Fibroblast of lung (primary cell): Measurements from ENCODE around the gene PDE4D. TPM values are rescaled to one million over a fixed set of nuclear protein-coding genes. Genes with fewer than 3 reads are reported as not detected.

ENCODE experiments used
- DNase-seq, 2 donors: peaks; one replicate each; pipeline versions ENCODE4 v3.0.0 to v3.0.0-alpha.2; 2010; ENCODE audit warnings: low read depth in 2 of 2
- H2AFZ ChIP-seq: 2 replicates; pipeline ENCODE4 v1.5.1; 2012; ENCODE audit warnings: low read length, control low read depth, inconsistent platforms
- H3K27ac ChIP-seq: 2 replicates; pipeline ENCODE4 v1.5.1; 2011; ENCODE audit warnings: low read length, control low read depth; ENCODE audit not compliant: insufficient read depth
- H3K27me3 ChIP-seq: 2 replicates; pipeline ENCODE4 v1.5.1; 2011; ENCODE audit warnings: mild to moderate bottlenecking, low read length; ENCODE audit not compliant: control insufficient read depth, insufficient read depth
- H3K36me3 ChIP-seq: 2 replicates; pipeline ENCODE4 v1.5.1; 2011; ENCODE audit warnings: low read length; ENCODE audit not compliant: control insufficient read depth, insufficient read depth
- H3K4me1 ChIP-seq: 2 replicates; pipeline ENCODE4 v1.5.1; 2011; ENCODE audit warnings: low read length; ENCODE audit not compliant: control insufficient read depth, insufficient read depth; ENCODE audit errors: extremely low read depth
- H3K4me2 ChIP-seq: 2 replicates; pipeline ENCODE4 v1.5.1; 2011; ENCODE audit warnings: low read length, control low read depth; ENCODE audit not compliant: insufficient read depth; ENCODE audit errors: extremely low read depth
- H3K4me3 ChIP-seq, 4 experiments: fragments of 200-600 bp in 1 of 4; sonication (generic) in 1 of 4; replicated peaks in 1 of 4; 2 replicates each; pipeline ENCODE4 v1.5.1; 2011 to 2016; ENCODE audit warnings: low read length in 4 of 4, low read depth in 3 of 4, mild to moderate bottlenecking in 3 of 4, control low read depth in 2 of 4, inconsistent platforms in 1 of 4, mixed read lengths in 1 of 4; ENCODE audit not compliant: insufficient read depth in 1 of 4; ENCODE audit errors: control extremely low read depth in 1 of 4
- H3K79me2 ChIP-seq: 2 replicates; pipeline ENCODE4 v1.5.1; 2012; ENCODE audit warnings: mild to moderate bottlenecking, low read length, inconsistent platforms; ENCODE audit not compliant: control insufficient read depth, insufficient read depth
- H3K9ac ChIP-seq: 2 replicates; pipeline ENCODE4 v1.5.1; 2011; ENCODE audit warnings: mild to moderate bottlenecking, low read length, control low read depth; ENCODE audit not compliant: insufficient read depth
- H3K9me3 ChIP-seq: 2 replicates; pipeline ENCODE4 v1.5.1; 2012; ENCODE audit warnings: low read depth, low read length; ENCODE audit not compliant: control insufficient read depth, insufficient read depth
- H4K20me1 ChIP-seq: 2 replicates; pipeline ENCODE4 v1.5.1; 2011; ENCODE audit warnings: low read length; ENCODE audit not compliant: control insufficient read depth, insufficient read depth; ENCODE audit errors: extremely low read depth
- EZH2 ChIP-seq: IDR thresholded peaks from 2 replicates; pipeline ENCODE4 v1.5.1; 2012; ENCODE audit warnings: low read length, control low read depth, mild to moderate bottlenecking; ENCODE audit errors: missing control alignments
- polyA plus RNA-seq, 2 donors: library from polyadenylated mRNA; depleted of rRNA in 1 of 2; stranded (reverse) in 1 of 2; unstranded in 1 of 2; fragments of >200 nt; gene quantifications; 2 replicates each; pipeline ENCODE4 v1.2.1, GENCODE V29; 2011 to 2012; ENCODE audit warnings: missing spikeins in 1 of 2
- total RNA-seq: library from RNA; depleted of rRNA; stranded (reverse); fragments of >200 nt; gene quantifications from 2 replicates; pipeline ENCODE4 v1.2.1, GENCODE V29; 2014
- TF ChIP-seq, protein P1 (sequence below), 2 donors: IDR thresholded peaks in 1 of 2; conservative IDR thresholded peaks in 1 of 2; 1 replicate in 1 of 2; 2 replicates in 1 of 2; pipeline ENCODE4 v1.5.1; 2011 to 2012; ENCODE audit warnings: low read length in 2 of 2, control low read depth in 1 of 2, inconsistent platforms in 1 of 2, low read depth in 1 of 2, mild to moderate bottlenecking in 1 of 2

PDE4D gene
- total and polyA plus RNA-seq, 2 donors (not counting 1 experiment from before 2014, with no cell fraction given), result 2.1 to 8.3 TPM

DNA sequence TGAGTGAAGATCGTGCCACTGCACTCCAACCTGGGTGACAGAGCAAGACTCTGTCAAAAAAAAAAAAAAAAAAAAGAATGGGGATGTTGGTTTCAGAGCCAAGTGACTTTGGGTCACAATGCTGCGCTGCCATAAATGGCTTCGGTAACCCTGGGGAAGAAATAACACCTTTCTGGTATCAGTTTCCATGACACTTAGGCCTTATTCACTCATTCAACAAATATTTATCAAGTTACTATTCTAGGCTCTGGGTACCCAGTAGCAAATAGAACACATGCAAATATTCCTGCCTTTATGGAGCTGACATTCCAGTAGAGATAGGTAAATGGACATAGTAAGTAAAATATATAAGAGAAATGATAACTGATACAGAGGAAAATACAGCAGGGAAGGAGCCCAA lies 454.2 kb downstream of the PDE4D start:
- TF ChIP-seq, protein P1, sequence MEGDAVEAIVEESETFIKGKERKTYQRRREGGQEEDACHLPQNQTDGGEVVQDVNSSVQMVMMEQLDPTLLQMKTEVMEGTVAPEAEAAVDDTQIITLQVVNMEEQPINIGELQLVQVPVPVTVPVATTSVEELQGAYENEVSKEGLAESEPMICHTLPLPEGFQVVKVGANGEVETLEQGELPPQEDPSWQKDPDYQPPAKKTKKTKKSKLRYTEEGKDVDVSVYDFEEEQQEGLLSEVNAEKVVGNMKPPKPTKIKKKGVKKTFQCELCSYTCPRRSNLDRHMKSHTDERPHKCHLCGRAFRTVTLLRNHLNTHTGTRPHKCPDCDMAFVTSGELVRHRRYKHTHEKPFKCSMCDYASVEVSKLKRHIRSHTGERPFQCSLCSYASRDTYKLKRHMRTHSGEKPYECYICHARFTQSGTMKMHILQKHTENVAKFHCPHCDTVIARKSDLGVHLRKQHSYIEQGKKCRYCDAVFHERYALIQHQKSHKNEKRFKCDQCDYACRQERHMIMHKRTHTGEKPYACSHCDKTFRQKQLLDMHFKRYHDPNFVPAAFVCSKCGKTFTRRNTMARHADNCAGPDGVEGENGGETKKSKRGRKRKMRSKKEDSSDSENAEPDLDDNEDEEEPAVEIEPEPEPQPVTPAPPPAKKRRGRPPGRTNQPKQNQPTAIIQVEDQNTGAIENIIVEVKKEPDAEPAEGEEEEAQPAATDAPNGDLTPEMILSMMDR (conservative IDR thresholded peaks at IDR 0.05 in 1 of 2, IDR thresholded peaks at IDR 0.05 in 1 of 2; ENCODE audit: low read depth in 1 of 2, low read length in 2 of 2), result no peak
- TF ChIP-seq EZH2, result no peak
- no peaks in the 10 kb centered on the region for H3K9me3 ChIP-seq
- no peak for DNase-seq
- H3K36me3 ChIP-seq, result no peaks in the 10 kb centered on the region
- no peaks in the 10 kb centered on the region for H3K27me3 ChIP-seq
- no peak overlapping the region for H3K9ac ChIP-seq
- no peak overlapping the region for H3K4me3 ChIP-seq
- no peak overlapping the region for H2AFZ ChIP-seq
- H3K4me1 ChIP-seq, result no peaks in the 10 kb centered on the region
- no peak overlapping the region for H3K27ac ChIP-seq
- H3K79me2 ChIP-seq, result no peaks in the 10 kb centered on the region
- no peak overlapping the region for H3K4me2 ChIP-seq
- H4K20me1 ChIP-seq, result no peaks in the 10 kb centered on the region

- DNase-seq, result no peak
- Histone ChIP-seq H4K20me1 (no peaks in the 10 kb centered on the region), H3K27ac (no peak overlapping the region), H3K36me3 (no peaks in the 10 kb centered on the region), H2AFZ (no peak overlapping the region), H3K9ac (no peak overlapping the region), H3K79me2 (no peaks in the 10 kb centered on the region), H3K9me3 (no peaks in the 10 kb centered on the region), H3K4me1 (no peaks in the 10 kb centered on the region), H3K4me3 (no peak overlapping the region), H3K4me2 (no peak overlapping the region), H3K27me3 (no peaks in the 10 kb centered on the region)
- TF ChIP-seq EZH2, result no peak
- TF ChIP-seq, protein P1 (conservative IDR thresholded peaks at IDR 0.05 in 1 of 2, IDR thresholded peaks at IDR 0.05 in 1 of 2; ENCODE audit: low read depth in 1 of 2, low read length in 2 of 2), result no peak
Observed at GRCh38 chr5:59437176-59437575, 456.4 kb downstream of the PDE4D start.

DNA sequence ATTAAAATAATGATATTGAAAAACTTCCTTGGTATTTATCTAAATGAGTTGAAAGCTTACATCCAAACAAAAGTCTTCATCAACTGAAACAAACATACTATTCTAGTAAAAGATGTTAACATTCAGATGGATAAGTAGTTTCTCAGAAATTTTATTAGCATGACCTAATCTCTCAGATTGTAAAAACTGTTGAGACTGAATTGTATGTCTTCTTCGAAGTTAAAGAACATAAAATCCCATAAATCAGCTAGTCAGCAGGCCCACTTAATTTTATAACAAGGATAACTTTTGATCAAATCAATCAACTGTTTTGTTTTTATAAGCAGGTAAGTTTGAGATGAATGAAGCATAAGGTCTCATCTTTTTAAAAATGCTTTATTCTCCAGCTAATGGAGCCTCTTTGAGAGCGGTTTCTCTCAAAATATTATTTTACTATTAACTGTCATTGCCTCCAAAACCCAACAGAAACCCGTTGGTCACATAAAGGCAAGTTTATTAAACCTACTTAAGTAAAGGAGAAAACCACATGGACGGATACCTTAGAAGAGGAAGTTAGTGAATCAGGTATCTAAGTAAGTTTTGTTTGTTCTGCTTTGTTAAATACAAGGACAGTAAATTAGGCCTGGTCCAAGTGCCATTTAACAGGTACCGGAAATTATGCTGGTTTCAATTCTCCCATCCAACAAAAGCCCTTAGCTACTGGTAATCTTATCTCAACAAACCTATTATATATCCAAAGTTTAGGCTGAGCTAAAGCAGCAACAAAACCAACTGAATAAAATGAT lies 457.0 kb downstream of the PDE4D start:
- H3K27me3 ChIP-seq, result no peaks in the 10 kb centered on the region
- H3K79me2 ChIP-seq, result no peaks in the 10 kb centered on the region
- no peak overlapping the region for H2AFZ ChIP-seq
- H3K27ac ChIP-seq, result no peak overlapping the region
- no peaks in the 10 kb centered on the region for H3K36me3 ChIP-seq
- no peak for TF ChIP-seq EZH2
- TF ChIP-seq, protein P1 (conservative IDR thresholded peaks at IDR 0.05 in 1 of 2, IDR thresholded peaks at IDR 0.05 in 1 of 2; ENCODE audit: low read depth in 1 of 2, low read length in 2 of 2), result no peak
- H3K4me3 ChIP-seq, result no peak overlapping the region
- no peak overlapping the region for H3K9ac ChIP-seq
- H3K9me3 ChIP-seq, result no peaks in the 10 kb centered on the region
- no peak for DNase-seq
- no peaks in the 10 kb centered on the region for H4K20me1 ChIP-seq
- no peak overlapping the region for H3K4me2 ChIP-seq
- no peaks in the 10 kb centered on the region for H3K4me1 ChIP-seq
